ENCODE measurements around the gene ECI1. TPM values are rescaled to one million over a fixed set of nuclear protein-coding genes. Genes with fewer than 3 reads are reported as not detected.

Gene ECI1
- total and polyA plus RNA-seq, 2 of the 13 experiments (the other 11 are each of a cell fraction or from before 2014, with no cell fraction given) = 82.0 to 102 TPM

DNA sequence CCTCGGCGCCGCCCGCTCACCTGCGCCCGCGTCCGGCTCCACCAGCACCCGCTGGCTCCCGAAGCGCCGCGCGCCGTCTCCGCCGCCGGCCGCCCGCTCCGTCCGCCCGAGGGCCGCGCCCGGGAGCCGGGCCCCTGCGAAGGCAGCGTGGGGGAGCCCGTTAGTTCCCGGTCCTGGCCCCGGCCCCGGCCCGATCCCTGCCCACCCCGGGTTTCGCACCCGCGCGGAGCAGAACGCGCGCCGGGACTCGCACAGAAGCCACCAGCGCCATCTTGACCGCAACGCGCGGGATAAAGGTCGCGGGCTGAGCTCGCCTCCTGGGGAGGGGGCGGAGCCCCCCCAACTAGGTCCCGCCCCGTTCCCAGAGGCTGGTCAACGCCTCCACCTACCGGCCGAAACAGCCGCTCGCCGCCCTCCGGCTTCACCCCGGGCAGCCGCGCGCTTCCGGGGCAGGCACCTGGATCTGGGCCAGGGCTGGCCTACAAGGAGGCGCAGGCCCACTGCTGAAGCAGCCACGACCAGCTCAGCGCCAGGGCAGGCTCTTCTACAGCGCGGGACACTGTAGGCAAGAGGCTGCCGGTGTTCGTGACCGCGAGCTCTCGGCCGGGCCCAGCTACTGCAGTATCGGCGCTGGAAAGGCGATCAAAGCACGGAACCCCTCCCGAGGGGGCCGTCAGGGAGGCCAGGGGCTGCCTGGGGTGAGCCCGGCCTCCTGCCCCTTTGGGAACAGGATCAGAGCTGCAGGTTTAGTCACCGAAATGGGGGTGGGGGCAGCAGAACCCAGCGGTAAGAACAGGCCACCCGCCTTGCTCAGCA, at the start of gene ECI1 (continued):
- TF ChIP-seq, protein P1, sequence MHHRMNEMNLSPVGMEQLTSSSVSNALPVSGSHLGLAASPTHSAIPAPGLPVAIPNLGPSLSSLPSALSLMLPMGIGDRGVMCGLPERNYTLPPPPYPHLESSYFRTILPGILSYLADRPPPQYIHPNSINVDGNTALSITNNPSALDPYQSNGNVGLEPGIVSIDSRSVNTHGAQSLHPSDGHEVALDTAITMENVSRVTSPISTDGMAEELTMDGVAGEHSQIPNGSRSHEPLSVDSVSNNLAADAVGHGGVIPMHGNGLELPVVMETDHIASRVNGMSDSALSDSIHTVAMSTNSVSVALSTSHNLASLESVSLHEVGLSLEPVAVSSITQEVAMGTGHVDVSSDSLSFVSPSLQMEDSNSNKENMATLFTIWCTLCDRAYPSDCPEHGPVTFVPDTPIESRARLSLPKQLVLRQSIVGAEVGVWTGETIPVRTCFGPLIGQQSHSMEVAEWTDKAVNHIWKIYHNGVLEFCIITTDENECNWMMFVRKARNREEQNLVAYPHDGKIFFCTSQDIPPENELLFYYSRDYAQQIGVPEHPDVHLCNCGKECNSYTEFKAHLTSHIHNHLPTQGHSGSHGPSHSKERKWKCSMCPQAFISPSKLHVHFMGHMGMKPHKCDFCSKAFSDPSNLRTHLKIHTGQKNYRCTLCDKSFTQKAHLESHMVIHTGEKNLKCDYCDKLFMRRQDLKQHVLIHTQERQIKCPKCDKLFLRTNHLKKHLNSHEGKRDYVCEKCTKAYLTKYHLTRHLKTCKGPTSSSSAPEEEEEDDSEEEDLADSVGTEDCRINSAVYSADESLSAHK (CRISPR knock-in tag; IDR thresholded peaks at IDR 0.05; ENCODE audit: borderline replicate concordance) = no peak
- TF ChIP-seq, protein P2, sequence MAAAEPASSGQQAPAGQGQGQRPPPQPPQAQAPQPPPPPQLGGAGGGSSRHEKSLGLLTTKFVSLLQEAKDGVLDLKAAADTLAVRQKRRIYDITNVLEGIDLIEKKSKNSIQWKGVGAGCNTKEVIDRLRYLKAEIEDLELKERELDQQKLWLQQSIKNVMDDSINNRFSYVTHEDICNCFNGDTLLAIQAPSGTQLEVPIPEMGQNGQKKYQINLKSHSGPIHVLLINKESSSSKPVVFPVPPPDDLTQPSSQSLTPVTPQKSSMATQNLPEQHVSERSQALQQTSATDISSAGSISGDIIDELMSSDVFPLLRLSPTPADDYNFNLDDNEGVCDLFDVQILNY (CRISPR knock-in tag; conservative IDR thresholded peaks at IDR 0.05) = 0 out of 2 replicates have a peak, but pooled peaks have one; percentile 18
- TF ChIP-seq AGO1 (IDR thresholded peaks at IDR 0.05; ENCODE audit: low read depth, low read length, poor library complexity, severe bottlenecking) (peak; percentile 86), ZNF331 (CRISPR knock-in tag; IDR thresholded peaks at IDR 0.05) (peak; percentile 91), NFIB (CRISPR knock-in tag; IDR thresholded peaks at IDR 0.05; ENCODE audit: borderline replicate concordance) (0 out of 2 replicates have a peak, but pooled peaks have one; percentile 52), ARID4A (CRISPR knock-in tag; IDR thresholded peaks at IDR 0.05; ENCODE audit: borderline replicate concordance) (peak; percentile 89), FOXO1 (CRISPR knock-in tag; IDR thresholded peaks at IDR 0.05) (no peak; the same call in 1 of the 2 replicates), TBX2 (CRISPR knock-in tag; IDR thresholded peaks at IDR 0.05; ENCODE audit: borderline replicate concordance) (peak; percentile 92), SMAD1 (CRISPR knock-in tag; IDR thresholded peaks at IDR 0.05; ENCODE audit: borderline replicate concordance, low read depth) (peak; percentile 84; the same call in 1 of the 2 replicates), ZNF773 (CRISPR knock-in tag; IDR thresholded peaks at IDR 0.05; ENCODE audit: borderline replicate concordance) (peak; percentile 63; the same call in 1 of the 2 replicates)
- TF ChIP-seq, protein P3, sequence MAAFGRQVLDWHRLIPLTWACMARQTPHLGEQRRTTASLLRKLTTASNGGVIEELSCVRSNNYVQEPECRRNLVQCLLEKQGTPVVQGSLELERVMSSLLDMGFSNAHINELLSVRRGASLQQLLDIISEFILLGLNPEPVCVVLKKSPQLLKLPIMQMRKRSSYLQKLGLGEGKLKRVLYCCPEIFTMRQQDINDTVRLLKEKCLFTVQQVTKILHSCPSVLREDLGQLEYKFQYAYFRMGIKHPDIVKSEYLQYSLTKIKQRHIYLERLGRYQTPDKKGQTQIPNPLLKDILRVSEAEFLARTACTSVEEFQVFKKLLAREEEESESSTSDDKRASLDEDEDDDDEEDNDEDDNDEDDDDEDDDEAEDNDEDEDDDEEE (CRISPR knock-in tag; IDR thresholded peaks at IDR 0.05) = peak; percentile 93
- TF ChIP-seq, protein P4, sequence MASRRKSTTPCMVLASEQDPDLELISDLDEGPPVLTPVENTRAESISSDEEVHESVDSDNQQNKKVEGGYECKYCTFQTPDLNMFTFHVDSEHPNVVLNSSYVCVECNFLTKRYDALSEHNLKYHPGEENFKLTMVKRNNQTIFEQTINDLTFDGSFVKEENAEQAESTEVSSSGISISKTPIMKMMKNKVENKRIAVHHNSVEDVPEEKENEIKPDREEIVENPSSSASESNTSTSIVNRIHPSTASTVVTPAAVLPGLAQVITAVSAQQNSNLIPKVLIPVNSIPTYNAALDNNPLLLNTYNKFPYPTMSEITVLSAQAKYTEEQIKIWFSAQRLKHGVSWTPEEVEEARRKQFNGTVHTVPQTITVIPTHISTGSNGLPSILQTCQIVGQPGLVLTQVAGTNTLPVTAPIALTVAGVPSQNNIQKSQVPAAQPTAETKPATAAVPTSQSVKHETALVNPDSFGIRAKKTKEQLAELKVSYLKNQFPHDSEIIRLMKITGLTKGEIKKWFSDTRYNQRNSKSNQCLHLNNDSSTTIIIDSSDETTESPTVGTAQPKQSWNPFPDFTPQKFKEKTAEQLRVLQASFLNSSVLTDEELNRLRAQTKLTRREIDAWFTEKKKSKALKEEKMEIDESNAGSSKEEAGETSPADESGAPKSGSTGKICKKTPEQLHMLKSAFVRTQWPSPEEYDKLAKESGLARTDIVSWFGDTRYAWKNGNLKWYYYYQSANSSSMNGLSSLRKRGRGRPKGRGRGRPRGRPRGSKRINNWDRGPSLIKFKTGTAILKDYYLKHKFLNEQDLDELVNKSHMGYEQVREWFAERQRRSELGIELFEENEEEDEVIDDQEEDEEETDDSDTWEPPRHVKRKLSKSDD (CRISPR knock-in tag; IDR thresholded peaks at IDR 0.05; ENCODE audit: low read depth) = no peak; the same call in 1 of the 2 replicates
- TF ChIP-seq, protein P5, sequence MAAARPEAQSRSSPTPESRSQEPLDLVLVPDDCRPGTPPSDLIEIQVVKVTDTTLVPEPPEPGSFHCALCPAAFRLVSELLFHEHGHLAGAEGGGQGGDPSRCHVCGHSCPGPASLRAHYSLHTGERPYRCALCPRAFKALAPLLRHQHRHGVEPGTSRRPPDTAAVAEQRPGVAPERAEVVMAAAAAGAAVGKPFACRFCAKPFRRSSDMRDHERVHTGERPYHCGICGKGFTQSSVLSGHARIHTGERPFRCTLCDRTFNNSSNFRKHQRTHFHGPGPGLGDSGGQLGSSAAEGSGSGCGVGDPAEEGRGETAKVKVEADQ (CRISPR knock-in tag; IDR thresholded peaks at IDR 0.05; ENCODE audit: borderline replicate concordance) = peak; percentile 71

All from HepG2 (cell line).